ENCODE measurements around the gene FGF14.

Gene FGF14

DNA sequence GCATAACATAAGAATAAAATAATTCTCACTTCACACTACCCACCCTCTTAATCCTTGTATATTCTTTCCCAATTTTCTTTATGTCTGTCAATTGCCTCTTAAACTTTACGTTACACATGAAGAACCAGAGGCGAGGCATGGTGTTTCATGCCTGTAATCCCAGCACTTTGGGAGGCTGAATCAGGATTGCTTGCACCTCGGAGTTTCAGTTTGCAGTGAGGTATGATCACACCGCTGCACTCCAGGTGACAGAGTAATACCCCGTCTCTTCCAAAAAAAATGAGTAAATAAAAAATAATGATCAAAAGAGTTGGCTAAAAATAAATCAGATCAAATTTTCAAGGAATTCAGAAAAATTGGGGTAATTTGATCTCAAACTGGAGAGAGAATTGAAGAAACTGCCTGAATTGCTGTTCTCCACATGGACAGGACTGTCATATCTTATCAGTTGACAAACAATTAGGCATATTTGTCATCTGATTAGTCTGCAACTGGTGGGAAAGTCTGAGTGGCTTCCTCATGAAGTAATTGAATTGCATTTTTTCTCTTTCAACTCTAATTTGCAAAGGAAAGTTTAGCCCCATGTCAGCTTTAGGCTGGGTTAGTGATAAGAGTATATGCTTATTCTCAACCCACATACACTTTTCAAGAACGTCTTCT is 646.5 kb downstream of the FGF14 start:
- DNase-seq, result no peak

DNA sequence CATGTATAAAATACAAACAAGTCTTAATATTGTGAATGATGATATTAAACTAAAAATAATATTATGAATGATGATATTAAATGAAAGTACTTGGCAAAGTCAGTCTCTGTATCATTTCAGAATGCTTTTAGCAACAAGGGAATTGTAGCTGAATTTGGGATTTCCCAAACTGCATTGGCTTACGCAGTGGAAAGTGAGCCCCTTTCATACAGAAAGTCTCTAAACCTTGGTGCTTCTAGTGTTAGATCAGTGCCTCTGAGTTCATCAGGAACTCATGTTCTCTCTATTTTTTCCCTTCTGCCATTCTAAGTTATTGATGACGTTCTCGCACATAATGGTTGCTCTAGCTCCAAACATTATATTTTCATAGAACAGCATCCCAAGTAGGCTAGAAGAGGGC is 649.4 kb downstream of the FGF14 start:
- DNase-seq, result no peak

DNA sequence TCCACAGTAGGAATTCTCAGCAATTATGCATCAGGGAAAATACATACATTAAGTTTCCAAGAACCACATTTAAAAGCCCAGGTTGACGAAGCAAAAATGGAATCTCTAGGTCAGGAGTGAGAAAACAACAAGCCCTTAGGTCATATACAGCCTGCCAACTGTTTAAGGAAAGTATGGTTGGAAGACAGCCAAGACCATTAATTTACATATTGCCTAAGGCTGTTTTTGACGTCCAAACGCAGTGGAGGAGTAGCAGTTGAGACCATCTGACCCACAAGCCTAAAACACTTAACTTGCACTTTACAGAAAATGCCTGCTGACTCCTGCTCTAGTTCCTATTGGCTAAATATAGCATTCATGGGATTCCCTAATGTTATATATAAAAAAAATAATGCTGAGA is 650.4 kb downstream of the FGF14 start:
- DNase-seq, result no peak

DNA sequence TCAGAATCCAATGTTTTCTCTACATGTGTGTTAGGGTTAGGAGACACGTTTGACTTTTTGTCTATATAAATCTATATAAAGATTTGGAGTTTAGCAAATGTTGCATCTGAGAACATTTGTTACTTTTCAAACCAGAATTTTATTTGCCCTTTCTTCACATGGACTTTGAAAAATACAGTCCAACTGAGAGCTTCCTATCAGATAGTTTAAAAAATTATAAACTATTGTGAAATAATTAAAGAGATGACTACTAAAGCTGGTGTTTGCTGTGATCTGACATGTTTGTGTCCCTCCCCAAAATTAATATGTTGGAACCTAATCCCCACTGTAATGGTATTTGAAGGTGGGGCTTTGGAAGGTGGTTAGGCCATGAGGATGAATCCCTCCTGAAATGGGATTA is 652.3 kb downstream of the FGF14 start:
- no peak for DNase-seq

DNA sequence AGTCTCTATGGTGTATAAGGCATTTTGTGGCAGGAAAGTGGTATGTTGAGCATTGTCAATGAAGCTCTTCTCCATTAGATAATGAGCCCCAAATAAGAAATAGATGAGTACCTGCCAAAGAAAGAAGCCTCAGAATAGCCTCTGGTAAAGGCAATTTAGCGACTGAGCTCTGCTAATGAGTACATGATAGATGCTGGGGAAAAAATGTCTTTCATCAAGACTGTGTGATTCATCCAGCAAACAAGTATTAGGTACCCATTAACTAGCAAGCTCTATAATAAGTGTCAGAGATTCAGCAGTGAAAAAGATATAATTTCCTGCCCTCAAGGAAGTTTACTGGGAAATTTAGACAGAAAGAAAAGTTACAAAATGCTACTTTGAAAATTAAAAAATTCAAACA is 654.8 kb downstream of the FGF14 start:
- no peak for DNase-seq

DNA sequence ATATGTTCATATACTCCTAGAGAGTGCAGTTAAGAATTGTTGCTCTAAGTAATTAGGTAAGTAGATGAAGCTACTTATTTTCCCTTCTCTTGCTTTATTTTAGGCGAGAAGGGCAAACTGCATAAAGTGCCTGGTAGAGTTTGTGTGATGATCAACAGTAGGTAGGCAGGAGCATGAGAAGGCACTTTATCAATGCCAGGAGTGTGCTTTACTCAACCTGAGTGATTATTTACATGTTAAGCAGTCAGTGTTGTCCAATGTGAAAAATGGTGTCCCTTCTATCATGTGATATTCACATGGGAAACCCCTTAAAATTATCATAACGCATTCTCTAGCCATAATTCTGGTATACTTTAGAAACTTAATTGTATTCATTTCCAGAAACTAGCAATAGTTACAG is 655.3 kb downstream of the FGF14 start:
- no peak for DNase-seq

DNA sequence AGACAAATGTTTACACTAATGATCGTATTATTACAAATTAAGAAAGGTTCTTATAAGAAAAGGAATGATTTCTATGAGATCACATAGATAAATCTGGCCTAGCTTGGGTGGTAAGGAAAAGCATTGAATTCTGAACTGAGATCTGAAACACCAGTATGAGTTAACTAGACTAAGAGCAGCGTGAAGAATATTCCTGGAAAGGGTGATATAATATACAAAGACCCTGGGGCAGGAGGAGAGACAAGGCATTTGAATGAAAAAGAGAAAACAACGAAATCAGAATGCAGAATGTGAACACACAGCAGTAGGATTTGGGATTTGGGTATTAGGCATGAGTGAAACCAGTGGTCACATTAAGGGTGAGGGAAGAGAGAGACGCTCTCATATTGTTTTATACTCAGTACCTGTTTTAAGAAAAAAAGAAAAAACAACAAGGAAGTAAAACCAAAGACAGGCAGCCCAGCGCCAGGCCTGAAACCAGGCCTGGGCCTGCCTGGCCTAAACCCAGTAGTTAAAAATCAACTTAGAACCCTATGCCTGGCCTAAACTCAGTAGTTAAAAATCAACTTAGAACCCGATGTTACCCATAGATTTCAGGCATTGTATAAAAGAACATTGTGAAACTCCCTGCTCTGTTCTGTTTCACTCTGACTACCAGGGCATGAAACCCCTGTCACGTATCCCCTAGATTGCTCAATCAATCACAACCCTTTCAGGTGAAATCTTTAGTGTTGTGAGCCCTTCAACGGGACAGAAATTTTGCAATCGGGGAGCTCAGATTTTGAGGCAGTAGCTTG is 662.3 kb downstream of the FGF14 start:
- no peak for DNase-seq

DNA sequence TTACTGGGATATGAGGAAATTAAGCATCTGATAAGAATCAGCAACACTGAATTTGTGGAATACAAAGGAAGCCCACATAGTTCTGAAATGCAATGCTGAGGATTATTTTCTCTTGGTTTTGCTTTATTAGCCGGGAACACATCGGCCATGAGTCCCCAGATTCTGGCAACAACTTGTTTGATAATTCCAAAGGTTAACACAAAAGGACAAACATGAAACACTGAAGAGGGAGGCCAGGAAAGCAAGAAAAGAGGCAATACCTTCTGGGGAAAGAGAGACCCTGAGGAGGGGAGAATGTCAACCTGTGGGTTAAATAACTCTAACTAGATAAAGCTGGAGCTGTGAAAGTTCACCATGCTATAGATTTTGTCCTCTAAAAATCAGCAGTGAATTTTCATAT is 663.5 kb downstream of the FGF14 start:
- no peak for DNase-seq

DNA sequence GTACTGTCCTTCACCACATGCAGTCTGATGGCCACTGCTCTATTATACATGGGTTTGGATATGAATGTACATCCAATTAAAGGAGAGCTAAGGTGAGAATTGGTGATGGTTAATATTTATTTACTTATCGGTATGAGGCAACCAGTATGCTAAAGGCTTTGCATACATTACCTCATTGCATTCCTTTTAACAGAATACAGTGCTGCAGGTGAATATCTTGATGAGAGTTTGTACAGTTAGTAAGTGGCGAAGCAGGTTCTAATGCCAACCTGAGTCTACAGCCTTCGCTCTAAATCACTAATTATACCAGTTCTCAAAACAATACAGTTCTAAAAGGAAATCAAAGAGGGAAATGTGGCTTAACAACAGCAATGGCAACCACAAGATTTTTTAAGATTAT is 665.3 kb downstream of the FGF14 start:
- no peak for DNase-seq

DNA sequence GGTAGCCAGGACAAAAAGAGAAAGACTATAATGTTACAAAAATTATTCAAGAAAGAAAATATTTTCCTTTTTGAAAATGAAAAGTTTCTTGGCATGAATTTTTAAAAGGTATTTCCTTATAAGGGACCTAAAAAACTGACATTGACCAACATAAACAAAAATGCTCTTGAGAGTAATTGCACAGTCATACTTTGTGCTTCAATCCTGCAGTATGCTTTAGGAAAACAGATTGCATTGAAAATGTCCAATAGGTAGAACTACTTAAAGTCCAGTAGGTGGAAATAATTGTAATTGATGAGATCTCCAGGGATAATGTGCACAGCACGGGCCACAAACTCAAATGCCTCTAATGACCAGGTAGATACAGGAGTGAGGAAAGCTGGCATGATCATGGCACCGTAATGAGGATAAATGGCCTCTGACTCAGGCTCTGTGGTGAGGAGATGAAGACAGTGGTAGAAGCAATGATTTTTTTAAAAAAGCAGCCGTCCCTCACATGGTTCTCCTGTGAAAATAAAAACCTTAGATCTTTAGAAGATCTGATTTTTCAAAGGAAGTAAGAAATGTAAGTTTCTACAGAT is 671.3 kb downstream of the FGF14 start:
- no peak for DNase-seq

DNA sequence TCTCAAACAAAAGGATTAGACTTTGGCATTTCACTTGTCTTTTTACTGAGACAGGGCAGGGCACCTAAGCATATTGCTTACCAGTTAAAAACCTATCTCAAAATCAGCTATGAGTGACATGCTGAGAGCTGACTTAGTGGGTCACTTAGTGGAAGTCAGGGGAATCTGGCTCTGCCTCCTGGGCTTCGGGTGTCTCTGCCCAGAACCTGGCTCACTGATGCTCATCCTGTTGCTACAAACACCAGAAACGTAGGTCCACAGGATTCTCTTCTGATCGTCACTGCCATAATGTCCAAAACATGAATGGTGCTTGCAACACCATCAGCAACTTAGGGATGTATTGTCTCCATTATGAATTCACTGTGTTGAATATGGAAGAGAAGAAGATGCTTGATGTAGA is 673.2 kb downstream of the FGF14 start:
- no peak for DNase-seq

DNA sequence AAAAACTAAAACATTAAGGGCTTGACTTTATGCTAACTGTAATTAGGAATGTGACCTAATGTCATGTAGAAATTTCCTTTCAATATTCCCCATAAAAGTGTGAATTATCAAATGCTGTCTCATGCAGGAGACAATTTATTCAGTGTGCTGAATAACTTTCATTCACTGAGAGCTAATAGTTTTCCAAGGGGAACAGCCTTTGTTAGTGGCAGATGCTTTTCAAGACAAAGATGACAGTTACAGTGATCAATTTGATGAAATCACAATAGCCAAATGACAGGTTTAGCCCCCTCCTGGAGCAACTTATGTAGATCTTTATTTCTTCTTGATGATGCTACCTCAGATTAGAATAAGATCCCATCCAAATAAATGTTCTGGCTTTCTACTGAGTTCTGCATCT is 673.8 kb downstream of the FGF14 start:
- no peak for DNase-seq

DNA sequence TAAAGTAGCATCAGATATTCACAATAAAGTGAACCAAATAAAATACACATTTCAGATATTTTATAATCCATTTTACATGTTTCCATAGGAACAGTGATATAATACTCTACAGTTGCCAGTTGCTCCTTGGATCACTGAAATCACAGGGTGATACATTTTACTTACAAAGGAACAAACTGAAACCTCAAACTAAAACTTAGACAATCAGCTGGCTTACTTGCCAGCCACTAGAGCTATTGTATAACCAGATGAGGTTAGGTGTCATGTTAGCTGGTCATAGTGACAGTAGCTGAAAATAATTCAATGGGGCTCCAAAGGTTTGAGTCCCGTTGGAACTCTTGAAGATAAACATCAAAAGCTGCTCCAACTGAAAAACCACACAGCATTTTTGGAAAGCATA is 674.7 kb downstream of the FGF14 start:
- no peak for DNase-seq

DNA sequence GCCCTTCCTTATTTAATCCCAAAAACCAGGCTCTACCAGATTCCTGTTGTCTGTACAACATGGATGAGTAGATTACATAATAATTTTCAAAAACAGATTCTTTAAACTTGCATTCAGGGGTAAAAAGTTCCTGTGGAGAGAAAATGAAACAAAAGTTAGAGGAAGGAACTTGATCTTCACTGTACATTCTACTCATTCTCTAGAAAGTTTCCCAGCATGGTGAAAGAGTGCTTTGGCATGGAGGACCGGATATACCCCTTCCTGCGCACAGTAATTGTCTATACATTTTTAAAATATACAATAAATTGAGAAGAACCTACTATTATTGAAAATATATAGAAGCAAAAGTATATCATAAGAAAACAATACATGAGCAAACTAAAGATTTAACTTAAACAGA is 675.2 kb downstream of the FGF14 start:
- DNase-seq, result no peak

DNA sequence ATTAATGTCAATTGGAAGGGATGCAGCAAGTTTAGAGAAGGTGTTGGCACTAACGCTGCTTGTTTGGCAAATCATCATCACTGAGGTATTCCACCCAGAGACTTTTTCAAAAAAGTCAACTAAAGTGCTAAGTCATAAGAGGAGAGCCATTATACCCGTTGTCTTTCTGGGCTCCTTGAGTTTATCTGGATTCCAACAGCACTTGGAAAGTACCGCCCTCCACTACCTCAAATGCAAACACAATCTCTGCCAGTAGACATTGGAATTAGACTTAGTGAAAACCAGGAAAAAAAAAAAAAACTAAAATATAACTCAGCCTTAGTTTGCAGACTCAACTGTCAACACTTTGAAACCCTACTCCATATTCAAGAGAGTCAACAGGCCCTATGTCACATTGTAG is 683.4 kb downstream of the FGF14 start:
- DNase-seq, result no peak

DNA sequence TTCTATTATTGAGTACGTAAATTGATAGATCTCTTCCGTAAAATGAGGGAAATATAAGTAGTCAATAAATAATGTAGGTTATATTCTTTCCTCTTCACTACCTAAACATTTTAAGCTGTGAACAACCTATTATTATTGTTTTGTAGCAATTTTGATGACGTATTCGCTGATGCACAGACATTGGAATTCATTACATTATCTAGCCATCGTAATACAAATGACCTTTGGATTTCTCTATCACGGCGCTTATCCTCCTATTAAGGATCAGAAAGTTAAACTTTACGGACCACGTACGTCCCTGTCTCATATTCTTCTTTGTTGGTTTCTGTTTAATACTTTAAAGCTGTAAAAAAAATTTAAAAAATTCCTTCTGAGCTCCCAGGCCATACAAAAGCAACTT is 684.5 kb downstream of the FGF14 start:
- DNase-seq, result no peak

DNA sequence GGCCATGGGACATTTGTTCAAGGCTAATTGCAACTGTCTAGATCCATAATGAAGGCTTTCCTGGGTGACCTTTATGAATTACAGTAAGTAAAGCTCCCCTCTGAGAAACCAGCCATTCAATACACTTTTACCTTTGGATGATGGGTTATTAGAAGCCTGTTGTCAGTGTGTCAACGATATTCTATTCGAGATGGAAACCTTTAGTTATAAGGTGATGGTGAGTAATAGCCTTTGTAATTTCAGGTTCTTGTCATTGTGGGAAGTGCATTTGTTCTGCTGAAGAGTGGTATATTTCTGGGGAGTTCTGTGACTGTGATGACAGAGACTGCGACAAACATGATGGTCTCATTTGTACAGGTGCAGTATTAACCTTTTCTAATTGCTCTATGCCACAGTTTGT is 687.7 kb downstream of the FGF14 start:
- no peak for DNase-seq

DNA sequence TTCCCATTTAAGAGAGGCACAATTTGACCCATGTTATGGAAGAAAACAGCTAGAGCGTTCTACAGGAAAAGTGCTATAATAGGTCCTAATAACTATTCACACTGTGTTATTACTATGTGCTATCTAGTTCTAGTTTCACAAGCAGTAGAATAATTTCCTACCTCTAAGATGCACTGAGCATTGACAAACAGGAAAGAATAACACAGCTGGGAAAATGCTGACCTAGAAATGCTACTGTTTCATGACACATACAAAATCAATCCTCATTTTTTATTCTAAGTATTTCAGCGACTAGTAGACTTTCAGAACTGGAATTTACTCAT is 689.9 kb downstream of the FGF14 start:
- no peak for DNase-seq

DNA sequence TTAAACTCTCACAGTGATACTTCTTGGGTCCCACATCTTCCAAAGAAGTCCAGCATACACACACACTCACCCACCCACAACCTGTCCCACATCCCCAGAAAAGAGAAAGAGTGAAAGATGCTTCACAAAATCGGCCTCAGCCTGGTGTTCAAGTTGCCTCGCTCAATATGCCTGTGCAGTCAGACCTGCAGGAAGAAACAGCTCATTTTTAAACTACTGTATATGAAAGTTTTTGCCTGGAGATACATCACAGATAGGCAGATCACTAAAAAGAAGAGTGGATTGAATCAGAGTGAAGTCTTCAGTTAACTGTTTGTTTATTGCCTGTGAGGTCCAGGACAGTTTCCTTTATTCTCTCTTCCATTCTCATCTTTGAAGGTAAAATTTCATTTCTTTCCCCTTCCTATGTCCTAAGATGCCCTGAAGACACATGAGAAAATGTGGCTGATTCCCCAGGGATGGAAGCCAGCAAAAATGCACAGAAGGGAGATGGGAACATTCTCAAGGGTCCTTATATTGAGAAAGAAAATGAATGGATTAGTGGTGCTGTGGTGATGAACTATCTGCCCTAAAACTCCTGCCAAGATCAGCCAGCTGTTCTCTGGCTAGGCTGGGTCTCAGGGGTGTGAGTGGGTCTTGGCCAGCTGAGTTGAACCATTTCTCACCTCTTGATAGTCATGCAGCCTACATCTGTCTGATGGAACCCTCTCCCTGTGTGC is 690.4 kb downstream of the FGF14 start:
- DNase-seq, result no peak

DNA sequence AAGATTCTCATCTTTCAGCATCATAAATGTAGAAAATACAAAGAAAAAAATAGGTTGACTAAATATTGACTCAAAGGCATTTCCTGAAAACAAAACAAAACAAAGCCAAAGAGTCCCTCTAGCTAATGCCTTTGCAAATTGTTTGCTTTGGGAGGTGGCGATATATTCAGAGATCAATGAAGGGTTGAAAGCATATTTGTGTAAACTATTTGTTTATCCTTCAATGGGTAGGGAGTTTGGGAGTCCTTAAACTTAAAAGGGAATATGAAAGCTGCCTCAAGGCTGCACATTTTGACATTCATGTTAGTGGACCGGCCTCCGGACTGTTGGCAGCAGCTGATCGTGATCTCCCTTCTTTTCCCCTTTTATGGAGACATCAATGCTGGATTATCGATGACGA is 691.9 kb downstream of the FGF14 start:
- DNase-seq, result no peak

DNA sequence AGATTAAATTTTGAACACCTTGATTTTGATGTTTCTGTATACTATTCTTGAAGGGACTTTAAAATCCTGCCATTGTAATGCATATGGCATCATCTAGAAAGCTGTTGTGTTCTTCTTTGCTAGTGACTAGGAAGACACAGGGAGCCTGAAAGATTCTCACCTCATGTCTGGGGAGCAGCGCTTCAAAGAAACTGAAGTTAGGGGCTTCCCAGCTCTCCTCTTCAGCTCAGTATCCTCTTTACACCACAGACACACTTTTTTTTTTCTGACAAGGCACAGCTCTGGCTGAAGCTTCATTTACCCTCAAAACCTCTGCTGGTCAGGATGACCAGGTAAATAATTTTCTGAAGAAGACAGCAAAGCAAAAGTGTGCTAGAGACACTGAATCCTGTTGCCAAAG is 693.7 kb downstream of the FGF14 start:
- no peak for DNase-seq

DNA sequence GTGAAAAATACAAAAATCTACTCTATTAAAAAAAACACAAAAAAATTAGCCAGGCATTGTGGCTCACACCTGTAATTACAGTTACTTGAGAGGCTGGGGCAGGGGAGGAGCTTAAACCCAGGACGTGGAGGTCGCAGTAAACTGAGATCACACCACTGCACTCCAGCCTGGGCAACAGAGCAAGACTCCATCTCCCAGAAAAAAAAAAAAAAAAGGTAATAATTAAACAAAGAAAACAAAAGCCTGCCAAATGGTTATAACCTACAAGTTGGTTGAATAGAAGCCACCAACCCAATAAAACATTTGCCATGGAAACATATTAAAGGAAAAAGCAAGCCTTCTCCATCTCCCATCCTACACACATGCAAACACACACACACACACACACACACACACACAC is 694.2 kb downstream of the FGF14 start:
- DNase-seq, result no peak

DNA sequence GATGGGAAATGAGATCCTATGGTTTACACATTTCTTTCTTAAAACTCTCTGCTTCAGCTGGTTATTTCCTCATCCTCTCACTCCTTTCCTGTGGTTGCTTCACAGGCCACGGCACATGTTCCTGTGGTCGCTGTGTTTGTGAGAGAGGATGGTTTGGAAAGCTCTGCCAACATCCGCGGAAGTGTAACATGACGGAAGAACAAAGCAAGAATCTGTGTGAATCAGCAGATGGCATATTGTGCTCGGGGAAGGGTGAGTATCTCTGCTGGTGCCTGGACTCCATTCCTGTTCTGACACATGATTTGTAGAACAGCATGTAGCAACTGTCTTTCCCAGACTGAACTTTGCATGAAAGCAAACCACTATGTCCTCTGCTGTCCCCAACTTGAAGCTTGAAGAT is 695.2 kb downstream of the FGF14 start:
- DNase-seq, result peak; percentile 7

DNA sequence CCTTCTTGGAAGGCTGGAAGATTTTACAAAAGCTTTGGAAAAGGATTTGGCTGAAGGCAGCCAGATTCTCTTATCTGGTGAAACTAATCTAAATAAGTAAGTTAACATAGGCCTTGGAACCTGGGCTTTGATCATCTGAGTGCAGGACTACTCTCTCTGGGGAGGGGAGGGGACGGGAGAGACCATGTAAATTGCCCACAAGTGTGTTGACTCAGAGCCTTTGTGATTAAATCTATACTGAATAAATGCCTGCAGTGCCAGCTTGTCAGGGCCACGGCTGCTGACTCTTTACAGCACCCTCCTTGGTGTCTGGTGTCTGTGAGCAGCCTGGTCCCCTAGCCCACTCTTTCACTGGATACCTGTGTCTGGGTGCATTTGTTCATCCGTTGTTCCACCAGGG is 698.0 kb downstream of the FGF14 start:
- no peak for DNase-seq
